Measurements from ENCODE around the gene MCOLN1. TPM values are rescaled to one million over a fixed set of nuclear protein-coding genes. Genes with fewer than 3 reads are reported as not detected.

MCOLN1 gene
- total RNA-seq, 1 experiment from 2014 or later, result 16.2 TPM

DNA sequence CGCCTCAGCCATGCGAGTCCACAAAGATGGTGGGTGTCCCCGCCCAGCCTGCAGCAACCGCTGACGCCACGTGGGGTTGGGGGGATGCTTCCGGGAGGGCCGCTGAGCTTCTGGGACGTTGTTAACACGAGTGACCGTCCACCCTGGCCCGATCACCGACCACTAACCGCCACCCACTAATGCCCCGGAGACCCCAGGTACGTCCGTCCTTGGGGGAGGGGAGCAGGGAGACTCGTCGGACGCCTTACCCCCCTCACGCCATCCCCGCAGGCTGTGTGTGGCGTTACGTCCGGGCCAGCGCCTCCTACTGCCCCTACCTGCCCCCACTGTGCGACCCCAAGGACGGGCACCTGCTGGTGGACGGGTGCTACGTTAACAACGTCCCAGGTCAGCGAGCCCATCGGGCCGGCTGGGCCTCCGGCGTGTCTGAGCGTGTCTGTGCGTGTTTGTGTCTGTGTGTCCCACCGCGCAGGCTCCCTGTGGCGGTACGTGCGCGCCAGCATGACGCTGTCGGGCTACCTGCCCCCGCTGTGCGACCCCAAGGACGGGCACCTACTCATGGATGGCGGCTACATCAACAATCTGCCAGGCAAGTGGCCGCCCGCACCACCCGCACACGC lies 34.4 kb downstream of the MCOLN1 start:
- intact Hi-C loops (cut with micrococcal nuclease; ENCODE audit: unreplicated experiment), result no loop called here
- POLR2A ChIA-PET, result no interaction called here
- Mint-ChIP-seq H3K9me3 (ENCODE audit: unreplicated experiment) (no peaks in the 10 kb centered on the region), H3K4me3 (ENCODE audit: unreplicated experiment) (no peak overlapping the region), H3K36me3 (ENCODE audit: insufficient read depth, unreplicated experiment) (peaks cover 6% of the 10 kb centered on the region), H3K27ac (ENCODE audit: unreplicated experiment) (no peak overlapping the region), H3K4me1 (ENCODE audit: low read depth, unreplicated experiment) (no peaks in the 10 kb centered on the region), H3K27me3 (ENCODE audit: insufficient read depth, unreplicated experiment) (no peaks in the 10 kb centered on the region)
- no peak for DNase-seq
- CTCF ChIA-PET, result no interaction called here
- H3K4me3 ChIP-seq (ENCODE audit: low read depth, low read length), result no peak overlapping the region
- BruUV-seq (replicated peaks), result no TSS peak
- H3K4me1 ChIP-seq, result no peaks in the 10 kb centered on the region
- no peaks in the 10 kb centered on the region for H3K36me3 ChIP-seq (ENCODE audit: control insufficient read depth, insufficient read depth, low read length)
- H3K9me3 ChIP-seq, result no peaks in the 10 kb centered on the region
- H3K27me3 ChIP-seq (replicated peaks; ENCODE audit: control insufficient read depth, insufficient read depth, low read length), result no peaks in the 10 kb centered on the region
- TF ChIP-seq, protein P1, sequence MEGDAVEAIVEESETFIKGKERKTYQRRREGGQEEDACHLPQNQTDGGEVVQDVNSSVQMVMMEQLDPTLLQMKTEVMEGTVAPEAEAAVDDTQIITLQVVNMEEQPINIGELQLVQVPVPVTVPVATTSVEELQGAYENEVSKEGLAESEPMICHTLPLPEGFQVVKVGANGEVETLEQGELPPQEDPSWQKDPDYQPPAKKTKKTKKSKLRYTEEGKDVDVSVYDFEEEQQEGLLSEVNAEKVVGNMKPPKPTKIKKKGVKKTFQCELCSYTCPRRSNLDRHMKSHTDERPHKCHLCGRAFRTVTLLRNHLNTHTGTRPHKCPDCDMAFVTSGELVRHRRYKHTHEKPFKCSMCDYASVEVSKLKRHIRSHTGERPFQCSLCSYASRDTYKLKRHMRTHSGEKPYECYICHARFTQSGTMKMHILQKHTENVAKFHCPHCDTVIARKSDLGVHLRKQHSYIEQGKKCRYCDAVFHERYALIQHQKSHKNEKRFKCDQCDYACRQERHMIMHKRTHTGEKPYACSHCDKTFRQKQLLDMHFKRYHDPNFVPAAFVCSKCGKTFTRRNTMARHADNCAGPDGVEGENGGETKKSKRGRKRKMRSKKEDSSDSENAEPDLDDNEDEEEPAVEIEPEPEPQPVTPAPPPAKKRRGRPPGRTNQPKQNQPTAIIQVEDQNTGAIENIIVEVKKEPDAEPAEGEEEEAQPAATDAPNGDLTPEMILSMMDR (IDR thresholded peaks at IDR 0.05; ENCODE audit: insufficient read depth in 1 of 2, low read depth in 1 of 2, low read length in 1 of 2, severe bottlenecking in 1 of 2, unreplicated experiment in 1 of 2), result no peak

DNA sequence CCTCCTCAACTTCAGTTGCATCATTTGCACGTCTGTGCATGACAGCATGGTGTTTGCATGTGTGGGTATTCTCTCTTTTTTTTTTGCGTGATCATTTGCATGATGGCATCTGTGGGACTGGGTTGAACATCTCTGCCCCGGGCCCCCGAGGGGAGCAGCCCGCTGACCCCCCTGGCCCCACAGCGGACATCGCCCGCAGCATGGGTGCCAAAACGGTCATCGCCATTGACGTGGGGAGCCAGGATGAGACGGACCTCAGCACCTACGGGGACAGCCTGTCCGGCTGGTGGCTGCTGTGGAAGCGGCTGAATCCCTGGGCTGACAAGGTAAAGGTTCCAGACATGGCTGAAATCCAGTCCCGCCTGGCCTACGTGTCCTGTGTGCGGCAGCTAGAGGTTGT lies 36.2 kb downstream of the MCOLN1 start:
- no peaks in the 10 kb centered on the region for H3K4me1 ChIP-seq

DNA sequence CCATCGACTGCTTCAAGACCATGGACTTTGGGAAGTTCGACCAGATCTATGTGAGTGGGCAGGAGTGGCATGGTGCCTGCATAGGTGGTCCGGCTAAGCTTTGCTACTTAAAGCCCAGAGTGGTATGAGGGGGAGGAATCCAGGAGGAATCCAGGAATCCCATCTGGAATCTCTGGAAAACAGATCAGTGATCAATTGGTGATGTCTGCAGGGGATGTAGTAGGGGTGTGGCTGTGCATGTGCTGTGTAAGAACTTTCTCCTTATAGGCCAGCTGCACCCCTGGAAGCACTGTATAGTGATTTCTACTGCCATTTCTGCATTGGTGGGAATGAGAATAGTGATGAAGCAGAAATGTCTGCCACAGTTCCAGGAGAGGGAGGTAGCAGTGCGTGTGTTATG lies 36.7 kb downstream of the MCOLN1 start:
- POLR2A ChIA-PET, result no interaction called here
- Histone ChIP-seq H3K4me1 (no peaks in the 10 kb centered on the region), H3K4me3 (ENCODE audit: low read depth, low read length) (no peak overlapping the region), H3K36me3 (ENCODE audit: control insufficient read depth, insufficient read depth, low read length) (no peaks in the 10 kb centered on the region), H3K27me3 (replicated peaks; ENCODE audit: control insufficient read depth, insufficient read depth, low read length) (no peaks in the 10 kb centered on the region), H3K9me3 (no peaks in the 10 kb centered on the region)
- intact Hi-C loops (cut with micrococcal nuclease; ENCODE audit: unreplicated experiment), result no loop called here
- TF ChIP-seq, protein P1 (IDR thresholded peaks at IDR 0.05; ENCODE audit: insufficient read depth in 1 of 2, low read depth in 1 of 2, low read length in 1 of 2, severe bottlenecking in 1 of 2, unreplicated experiment in 1 of 2), result no peak
- no TSS peak for BruUV-seq (replicated peaks)
- H3K4me3 Mint-ChIP-seq (ENCODE audit: unreplicated experiment), result no peak overlapping the region
- no peak overlapping the region for H3K27ac Mint-ChIP-seq (ENCODE audit: unreplicated experiment)
- no peak for DNase-seq
- H3K36me3 Mint-ChIP-seq (ENCODE audit: insufficient read depth, unreplicated experiment), result peaks cover 6% of the 10 kb centered on the region
- H3K27me3 Mint-ChIP-seq (ENCODE audit: insufficient read depth, unreplicated experiment), result no peaks in the 10 kb centered on the region
- no peaks in the 10 kb centered on the region for H3K9me3 Mint-ChIP-seq (ENCODE audit: unreplicated experiment)
- CTCF ChIA-PET, result no interaction called here
- no peaks in the 10 kb centered on the region for H3K4me1 Mint-ChIP-seq (ENCODE audit: low read depth, unreplicated experiment)

More for the DNA sequence above, 36.2 kb downstream of the MCOLN1 start:
- no peaks in the 10 kb centered on the region for H3K27me3 ChIP-seq (replicated peaks; ENCODE audit: control insufficient read depth, insufficient read depth, low read length)
- Mint-ChIP-seq H3K36me3 (ENCODE audit: insufficient read depth, unreplicated experiment) (peaks cover 6% of the 10 kb centered on the region), H3K27ac (ENCODE audit: unreplicated experiment) (no peak overlapping the region), H3K4me3 (ENCODE audit: unreplicated experiment) (no peak overlapping the region), H3K27me3 (ENCODE audit: insufficient read depth, unreplicated experiment) (no peaks in the 10 kb centered on the region), H3K9me3 (ENCODE audit: unreplicated experiment) (no peaks in the 10 kb centered on the region), H3K4me1 (ENCODE audit: low read depth, unreplicated experiment) (no peaks in the 10 kb centered on the region)
- CTCF ChIA-PET, result no interaction called here
- no peaks in the 10 kb centered on the region for H3K36me3 ChIP-seq (ENCODE audit: control insufficient read depth, insufficient read depth, low read length)
- POLR2A ChIA-PET, result no interaction called here
- TF ChIP-seq, protein P1 (IDR thresholded peaks at IDR 0.05; ENCODE audit: insufficient read depth in 1 of 2, low read depth in 1 of 2, low read length in 1 of 2, severe bottlenecking in 1 of 2, unreplicated experiment in 1 of 2), result no peak
- no peak for DNase-seq
- no peak overlapping the region for H3K4me3 ChIP-seq (ENCODE audit: low read depth, low read length)
- BruUV-seq (replicated peaks), result no TSS peak
- no peaks in the 10 kb centered on the region for H3K9me3 ChIP-seq
- intact Hi-C loops (cut with micrococcal nuclease; ENCODE audit: unreplicated experiment), result no loop called here

All from Caco-2 (cell line).